ENCODE measurements around the gene ZNF362.

Gene ZNF362

DNA sequence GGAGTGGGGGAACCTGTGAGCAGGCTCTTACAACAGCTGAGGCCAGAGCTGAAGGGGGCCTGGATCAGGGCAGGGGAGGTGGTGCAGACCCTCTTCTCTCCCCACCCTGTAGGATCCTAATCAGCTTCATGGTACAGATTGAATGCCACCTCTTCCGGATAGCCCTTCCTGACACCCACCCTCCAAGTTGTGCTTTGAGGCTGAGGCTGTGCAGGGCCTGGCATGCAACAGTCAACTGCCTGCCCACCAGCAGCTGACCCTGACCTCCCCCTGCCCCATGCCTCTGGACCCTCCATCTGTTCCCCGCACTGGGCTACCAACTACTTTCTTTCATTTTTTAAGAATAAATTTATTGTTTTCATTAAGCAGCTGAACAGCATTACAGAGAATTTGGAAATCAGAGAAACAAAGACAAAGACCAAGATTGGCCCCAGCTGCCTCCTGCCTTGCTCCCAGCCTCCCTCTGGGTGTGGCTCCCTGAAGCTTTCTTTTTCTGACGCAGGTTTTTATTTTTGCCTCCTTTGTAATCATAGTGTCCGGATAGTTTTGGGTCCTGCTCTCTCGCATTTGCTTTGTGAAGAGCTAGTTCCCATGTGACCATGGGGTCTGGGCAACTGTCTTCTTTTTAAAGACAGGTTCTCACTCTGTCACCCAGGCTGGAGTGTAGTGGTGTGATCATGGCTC, 12.8 kb downstream of the ZNF362 start:
- no peak for DNase-seq (ENCODE audit: low spot score)

DNA sequence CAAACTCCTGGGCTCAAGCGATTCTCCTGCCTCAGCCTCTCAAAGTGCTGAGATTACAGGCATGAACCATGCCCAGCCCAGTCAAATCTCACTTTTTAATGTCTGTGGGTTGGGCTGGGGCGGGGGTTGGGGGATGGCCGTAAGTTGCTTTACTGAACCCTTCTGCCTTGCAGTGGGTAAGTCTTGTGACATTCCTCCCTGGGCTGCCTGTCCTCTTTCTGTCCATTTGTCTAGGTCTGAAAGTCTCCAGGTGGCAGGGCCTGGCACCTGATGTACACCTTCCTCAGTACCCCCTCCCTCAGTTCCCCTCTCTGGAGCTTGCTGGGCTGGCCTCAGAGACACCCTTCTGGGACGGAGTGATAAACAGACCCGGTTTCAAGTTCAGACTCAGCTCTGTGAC, 13.3 kb downstream of the ZNF362 start:
- no peak for DNase-seq (ENCODE audit: low spot score)

DNA sequence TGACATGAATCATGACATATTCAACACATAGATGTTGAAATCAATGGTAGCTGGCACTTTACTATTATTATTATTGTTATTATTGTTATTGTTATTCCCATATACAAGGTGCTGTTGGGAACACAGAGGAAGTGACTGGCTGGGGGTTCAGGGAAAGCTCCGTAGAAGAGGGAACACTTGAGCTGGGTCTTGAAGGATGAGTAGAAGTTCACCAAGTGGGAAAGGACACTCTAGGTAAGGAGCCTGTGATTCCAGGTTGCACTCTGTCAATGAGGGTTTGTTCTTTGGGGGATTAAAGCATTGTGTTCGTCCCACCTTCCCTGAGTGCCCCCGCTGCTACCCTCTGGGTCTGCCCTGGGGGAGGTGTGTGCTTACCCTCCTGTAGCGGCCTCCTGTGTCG, 14.1 kb downstream of the ZNF362 start:
- DNase-seq (ENCODE audit: low spot score), result no peak

DNA sequence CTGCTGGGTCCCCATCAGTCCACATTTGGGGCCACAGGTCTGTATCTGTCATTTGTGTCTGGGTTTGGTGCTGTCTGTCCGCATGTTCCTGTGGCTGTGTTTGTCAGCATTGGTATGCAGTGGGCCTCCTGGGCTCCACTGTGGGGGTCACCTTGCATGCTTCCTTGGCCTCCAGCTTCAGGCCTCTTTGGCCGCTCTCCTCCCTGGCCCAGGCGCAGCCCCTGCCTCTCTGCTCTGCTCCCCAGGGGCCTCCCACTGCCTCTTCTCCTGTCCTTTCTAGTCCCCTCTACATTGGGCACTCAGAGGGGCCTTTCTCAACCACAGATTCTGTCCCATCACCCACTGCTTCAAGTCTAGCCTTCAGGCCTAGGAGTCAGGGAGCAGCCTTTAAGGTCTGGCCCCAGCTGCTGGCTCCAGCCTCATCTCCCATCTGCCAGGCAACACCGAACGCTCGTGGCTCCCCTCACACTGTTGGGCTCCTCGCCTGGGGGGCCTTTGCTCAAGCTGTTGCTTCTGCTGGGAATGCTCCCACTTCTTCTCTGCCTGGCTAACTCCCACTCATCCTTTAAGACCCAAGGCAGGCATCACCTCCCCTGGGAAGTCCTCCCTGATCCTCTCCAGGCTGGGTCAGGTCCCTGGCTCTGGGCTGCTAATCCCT, 14.6 kb downstream of the ZNF362 start:
- no peak for DNase-seq (ENCODE audit: low spot score)

DNA sequence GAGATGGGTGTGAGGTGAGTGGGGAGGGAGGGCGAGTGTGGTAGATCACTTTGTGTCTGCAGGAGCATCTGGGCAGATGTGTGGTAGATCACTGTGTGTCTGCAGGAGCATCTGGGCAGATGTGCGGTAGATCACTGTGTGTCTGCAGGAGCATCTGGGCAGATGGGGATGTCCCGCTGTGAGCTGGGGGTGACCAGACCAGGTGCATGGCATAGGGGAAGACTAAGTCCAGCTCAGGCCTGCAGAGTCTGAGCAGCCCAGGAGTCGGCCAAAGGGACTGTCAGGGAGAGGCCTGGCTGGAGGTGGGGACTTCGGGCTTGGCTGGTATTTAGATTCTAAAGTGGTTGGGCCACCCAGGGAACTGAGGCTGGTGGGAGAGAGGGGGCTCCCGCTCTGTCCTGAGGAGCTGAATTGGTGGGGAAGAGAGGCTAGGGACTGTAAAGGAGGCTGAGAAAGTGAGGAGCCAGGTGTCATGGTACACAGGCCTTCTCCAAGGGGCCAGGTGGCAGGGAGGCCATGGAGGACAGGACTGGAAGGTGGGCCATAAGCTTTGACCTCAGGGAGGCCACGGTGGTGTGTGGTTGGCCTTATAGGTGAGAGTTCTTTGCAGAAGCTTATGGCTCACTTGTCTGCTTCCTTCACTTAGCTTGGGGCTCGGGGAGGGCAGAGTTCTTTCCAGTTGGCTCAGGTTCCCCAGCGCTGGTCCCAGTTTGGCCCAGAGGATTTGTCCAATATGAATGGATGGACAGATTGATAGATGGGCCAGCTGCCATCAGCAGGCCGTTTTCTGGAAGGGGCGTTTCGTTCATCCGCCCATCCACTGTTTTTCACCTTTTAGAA, 15.6 kb downstream of the ZNF362 start:
- DNase-seq (ENCODE audit: low spot score), result no peak

DNA sequence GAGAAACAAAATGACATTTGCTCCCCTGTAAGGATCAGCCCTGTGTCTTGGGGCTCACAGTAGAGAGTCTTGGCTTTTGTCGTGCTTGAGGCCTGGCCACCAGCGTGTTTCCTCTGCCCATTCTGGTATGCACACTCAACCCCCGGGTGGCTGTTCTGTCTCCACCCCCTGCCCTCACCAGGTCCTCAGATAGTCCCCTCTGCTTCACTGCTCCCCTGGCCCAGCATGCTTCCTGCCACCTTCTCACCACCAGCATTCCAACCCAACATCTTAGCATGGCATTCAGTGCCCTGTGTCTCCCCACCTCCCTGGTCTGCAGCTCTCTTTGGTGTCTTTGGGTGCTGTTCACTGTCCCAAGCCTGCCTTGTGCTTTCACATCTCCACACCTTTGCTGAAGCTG, 16.2 kb downstream of the ZNF362 start:
- DNase-seq (ENCODE audit: low spot score), result no peak

DNA sequence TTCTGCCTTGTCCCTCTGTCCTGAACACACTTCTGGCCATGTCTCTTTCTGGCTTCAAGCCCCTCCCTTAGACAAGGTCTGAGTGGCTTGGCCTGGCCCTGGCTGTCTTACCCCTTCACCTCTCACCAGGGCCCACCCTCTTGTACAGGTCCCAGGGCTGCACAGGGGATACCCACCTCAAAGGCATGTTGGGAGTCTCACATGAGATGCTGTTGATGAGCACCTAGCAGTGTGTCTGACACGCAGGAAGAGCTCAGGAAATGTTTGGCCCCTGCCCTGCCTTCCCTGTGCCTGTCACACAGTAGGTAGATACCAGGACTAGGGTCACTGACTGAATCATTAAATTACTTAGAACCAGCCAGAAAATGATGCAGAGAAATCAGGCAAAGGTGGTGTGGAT, 16.6 kb downstream of the ZNF362 start:
- no peak for DNase-seq (ENCODE audit: low spot score)

DNA sequence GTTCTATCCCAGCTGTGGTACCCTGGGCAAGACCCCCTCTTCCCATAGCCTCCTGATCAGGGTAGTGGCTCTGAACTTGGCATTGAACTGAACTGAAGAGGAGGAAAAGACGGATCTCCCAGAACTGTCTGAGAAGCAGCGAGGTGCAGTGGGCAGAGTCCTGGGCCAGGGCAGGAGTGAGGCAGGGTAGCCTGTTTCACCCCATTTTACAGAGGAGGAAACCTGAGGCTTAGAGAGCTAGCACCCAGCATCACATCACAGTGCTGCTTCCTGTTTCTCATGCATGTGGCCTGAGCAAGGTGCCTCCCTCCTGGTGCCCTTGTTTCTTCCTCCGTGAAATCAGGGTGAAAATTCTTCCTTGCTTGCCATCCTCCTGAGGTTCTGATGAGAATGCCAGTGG, 17.1 kb downstream of the ZNF362 start:
- DNase-seq (ENCODE audit: low spot score), result no peak

DNA sequence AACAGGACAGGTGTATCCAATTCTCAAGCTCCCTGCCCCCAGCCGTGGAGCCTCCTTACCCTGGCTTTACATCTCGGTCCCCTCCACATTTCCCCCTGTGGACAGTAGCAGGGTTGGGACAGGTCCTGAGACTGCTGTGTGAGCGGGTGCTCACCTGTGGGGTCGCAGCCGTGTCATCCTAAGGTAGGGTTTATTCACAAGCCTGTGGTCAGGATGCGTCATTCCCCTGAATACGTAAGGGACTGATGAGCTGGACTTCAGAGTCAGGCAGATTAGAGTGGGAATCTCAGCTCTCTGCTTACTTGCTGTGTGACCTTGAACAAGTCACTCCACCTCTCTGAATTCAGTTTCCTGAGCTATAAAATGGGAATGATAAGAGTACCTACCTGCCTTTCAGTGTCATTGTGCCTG, 17.7 kb downstream of the ZNF362 start:
- DNase-seq (ENCODE audit: low spot score), result no peak

DNA sequence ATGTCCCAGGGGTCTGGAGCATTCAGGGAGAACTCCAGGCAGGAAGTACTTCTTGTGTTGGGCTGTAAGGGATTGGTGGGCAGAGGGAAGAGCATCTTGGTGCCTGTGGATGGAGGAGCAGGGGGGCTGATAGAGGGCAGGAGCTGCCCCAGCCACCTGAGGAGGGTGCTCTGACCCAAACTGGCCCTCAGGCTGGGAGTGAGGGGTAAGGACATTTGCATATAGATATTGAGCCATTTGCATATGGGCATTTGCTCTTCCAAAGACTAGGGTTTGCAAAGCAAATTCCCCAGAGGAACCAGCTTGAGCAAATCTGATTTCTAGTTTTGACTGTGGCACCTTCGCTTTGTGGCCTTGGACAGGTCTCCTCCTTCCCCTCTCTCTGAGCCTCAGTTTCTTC, 18.2 kb downstream of the ZNF362 start:
- no peak for DNase-seq (ENCODE audit: low spot score)

DNA sequence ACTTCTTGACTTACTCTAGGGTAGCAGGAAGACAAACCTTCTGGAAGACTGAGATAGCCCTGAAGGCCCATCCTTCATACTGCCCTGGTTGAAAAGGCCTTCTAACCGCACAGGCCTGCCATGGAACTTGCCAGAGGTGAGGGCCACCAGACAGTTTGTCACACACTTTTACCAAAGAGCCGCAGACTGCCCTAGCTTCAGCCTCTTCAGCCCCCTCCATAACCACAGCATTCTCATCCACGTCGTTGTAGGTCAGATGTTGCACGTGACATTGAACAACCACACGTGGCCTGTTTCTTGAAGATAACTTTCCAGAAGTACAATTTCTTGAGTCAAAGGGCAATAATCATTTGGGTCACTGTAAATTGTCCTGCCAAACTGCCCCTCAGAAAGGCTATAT, 18.9 kb downstream of the ZNF362 start:
- DNase-seq (ENCODE audit: low spot score), result no peak

DNA sequence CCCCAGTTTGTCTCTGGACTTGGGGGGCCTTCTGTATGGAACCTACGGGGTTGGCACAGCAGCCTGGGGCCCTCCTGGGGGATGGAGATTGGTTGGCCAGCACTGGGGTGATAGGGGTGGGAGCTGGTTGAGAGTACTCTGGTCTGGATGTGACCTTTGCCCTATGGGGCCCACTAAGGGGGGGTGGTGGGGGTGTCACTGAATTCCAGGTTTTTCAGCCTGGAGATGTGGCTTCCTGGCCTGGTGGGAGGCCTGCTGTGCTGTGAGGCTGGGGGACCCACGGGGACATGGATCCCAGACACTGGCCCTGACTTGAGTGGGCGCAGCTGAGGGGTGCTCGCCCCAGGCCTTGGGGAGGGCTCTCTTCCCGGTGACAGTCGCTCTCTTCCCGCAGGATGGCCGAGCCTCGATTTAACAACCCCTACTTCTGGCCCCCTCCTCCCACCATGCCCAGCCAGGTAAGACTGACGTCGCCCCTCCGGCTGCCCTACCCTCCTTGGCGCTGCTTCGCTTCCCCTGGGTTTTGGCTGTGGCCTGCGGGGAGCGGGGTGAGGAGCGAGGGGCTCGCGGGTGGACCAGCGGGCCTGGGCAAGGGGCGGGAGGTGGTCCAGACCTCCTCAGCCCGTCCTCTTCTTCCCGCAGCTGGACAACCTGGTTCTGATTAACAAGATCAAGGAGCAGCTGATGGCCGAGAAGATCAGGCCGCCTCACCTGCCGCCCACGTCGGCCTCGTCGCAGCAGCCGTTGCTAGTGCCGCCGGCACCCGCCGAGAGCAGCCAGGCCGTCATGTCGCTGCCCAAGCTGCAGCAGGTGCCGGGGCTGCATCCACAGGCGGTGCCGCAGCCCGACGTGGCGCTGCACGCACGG, 19.6 kb downstream of the ZNF362 start:
- DNase-seq (ENCODE audit: low spot score), result no peak

DNA sequence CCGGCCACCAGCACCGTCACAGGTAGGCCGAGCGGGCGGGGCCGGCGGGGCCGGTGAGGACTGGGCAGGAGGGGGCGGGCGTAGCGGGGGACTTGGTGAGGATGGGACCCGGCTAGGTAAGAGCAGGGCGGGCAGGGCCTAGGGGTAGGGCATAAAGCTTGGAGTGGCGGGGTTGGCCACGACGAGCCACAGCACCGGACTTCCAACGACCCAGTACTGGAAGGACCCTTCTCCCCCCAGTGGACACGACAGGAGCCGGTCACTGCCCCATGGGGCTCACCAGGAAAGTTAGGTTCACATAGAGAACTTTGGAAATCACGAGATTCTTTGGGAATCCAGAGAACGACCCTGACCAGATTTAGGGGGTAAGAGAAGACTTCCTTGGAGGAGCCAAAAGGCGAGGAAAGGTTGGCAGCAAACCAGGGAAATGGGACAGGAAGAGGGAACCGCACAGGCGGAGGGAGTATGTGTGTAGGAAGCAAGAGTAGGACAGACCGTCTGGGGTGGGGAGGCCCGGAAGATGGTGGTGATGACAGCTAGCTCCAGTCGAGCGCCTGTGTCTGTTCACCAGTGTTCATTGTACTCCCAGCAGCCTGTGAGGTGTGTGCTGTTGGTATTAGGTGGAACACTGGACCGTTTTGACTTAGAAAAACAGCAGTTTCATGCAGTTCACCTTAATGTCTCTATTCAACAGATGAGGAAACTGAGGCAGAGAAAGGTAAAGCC, 20.4 kb downstream of the ZNF362 start:
- no peak for DNase-seq (ENCODE audit: low spot score)

DNA sequence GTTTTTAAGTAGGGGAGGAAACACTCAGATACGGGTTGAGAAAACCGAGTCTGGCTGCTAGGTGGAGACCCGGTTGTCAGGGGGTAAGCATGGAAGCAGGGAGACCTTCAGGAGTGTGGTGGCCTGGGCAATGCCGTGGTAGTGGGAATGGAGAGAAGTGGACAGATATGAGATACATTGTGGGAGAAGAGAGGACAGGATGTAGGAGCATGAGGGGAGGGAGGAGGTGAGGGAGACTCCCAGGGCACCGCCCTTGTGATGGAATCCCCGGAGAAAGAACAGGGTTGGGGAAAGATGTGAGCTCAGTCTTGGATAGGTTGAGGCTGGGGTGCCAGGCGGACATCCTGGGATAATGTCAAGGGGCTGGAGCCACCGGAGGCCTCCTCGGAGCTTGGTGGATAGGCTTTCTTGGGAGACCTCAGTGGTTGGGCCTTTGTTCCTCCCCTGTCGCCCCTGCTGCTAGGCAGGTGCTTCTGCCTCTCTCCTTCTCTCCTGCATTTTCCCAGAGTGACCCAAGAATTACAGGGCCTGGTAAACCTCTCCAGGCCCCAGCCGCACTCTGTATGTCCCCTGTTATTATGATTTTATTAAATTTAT, 21.3 kb downstream of the ZNF362 start:
- no peak for DNase-seq (ENCODE audit: low spot score)

DNA sequence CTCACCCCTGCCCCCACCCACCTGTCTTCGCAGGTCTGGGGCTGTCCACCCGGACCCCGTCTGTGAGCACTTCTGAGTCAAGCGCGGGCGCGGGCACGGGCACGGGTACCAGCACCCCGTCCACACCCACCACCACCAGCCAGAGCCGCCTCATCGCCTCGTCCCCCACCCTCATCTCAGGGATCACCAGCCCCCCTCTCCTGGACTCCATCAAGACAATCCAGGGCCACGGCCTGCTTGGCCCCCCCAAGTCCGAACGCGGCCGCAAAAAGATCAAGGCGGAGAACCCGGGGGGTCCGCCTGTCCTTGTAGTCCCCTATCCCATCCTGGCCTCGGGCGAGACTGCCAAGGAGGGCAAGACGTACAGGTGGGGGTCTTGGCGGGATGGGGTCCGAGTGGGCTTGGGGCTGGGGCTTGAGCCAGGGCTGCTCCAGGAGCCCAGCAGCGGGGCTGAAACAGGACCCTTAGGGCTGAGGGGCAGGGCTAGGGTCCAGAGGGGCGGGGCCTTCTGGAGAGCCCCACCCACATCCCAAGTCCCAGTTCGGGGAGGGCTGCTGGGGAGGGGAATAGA, 23.9 kb downstream of the ZNF362 start:
- DNase-seq (ENCODE audit: low spot score), result no peak

DNA sequence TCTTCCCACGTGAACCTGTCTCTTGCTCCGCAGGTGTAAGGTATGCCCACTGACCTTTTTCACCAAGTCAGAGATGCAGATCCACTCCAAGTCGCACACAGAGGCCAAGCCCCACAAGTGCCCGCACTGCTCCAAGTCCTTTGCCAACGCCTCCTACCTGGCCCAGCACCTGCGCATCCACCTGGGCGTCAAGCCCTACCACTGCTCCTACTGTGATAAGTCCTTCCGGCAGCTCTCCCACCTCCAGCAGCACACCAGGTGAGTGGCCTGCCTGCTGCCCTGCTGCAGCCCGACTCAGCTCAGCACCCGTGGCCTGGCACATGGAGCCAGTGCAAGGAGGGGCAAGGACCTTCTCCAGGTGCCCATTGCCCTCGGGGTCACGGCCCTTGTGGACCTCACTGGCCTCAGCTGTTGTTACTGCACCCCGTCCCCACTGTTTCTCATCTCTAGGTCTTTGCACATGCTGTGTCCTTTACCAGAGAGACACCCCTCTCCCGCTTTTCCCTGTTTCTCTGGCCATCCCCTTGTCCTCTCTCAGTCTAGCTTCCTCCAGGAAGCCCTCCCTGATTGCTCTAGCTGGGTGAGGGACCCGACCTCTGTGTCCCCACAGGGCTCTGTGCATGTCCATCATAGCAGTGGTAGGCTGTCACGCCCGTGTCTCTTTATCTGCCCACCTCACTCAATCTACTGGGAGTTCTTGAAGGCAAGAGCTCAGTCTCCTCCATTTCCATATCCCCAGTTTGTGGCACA, 25.4 kb downstream of the ZNF362 start:
- DNase-seq (ENCODE audit: low spot score), result no peak

DNA sequence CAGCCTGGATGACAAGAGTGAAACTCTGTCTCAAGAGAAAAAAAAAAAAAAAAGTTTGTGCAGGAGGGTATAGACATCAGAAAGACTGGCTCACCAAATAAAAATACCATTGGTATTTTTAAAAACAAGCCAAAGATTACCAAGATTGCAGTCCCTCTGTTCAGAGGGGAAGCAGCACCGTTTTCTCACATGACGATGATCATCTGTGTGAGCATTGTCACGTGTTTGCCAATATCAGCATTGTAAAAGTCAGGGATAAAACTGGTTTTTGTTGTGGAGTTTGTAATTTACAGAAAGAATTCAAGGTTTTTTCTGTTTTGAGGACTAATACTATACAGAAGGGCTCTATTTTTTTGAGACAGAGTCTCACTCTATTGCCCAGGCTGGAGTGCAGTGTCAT, 26.5 kb downstream of the ZNF362 start:
- DNase-seq (ENCODE audit: low spot score), result no peak

DNA sequence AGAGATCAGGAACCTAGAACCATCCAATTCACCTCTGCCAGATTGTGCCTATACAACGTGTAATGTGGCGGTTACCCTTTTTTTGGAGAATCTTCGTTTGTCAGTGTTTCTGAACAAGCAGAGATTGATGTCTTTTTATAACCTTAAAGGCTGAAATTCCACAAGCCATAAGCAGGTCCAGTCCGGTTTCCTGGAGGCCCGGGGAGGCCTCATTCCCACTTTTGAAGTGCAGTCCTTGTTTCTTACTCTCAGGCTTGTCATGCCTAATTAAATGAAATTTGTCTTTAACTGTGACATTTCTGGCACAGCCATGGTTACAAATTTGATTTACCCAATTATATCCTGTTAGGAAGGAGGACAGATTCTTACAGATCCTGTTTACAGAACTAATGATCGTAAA, 27.8 kb downstream of the ZNF362 start:
- DNase-seq (ENCODE audit: low spot score), result no peak

DNA sequence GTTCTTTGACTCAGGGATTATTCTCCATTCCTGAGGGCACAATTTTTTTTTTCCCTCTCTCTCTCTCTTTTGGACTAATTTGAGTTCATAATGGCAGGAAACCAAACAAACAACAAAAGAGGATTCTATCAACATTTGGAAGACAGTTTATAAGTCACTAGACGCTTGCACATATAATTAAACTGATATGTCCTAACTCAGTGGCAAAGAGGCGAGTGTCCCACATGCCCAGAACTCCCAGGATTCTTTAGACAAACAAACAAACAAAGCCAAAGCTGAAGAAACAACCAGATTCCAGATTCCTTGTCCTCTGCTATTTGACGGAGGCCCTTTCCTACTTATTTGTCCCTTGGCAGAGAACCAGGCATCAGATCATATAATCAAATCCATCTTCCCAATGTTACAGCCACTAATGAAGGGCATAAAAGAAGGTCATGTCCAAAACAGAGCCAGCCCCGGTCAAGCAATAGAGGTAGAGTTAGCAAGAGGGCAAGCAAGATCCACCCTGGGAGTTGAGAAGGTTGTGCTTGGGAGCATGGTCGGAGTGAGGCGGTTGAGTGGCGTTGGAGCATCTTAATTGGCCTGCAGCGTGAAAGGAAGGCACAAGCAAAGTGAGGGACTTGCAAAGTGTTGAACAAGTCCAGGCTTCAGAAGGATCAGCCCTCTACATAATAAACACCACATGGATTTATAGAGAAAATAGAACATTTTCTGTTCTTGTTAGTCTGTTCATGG, 30.3 kb downstream of the ZNF362 start:
- no peak for DNase-seq (ENCODE audit: low spot score)

Measured in kidney capillary endothelial cell (primary cell).